Vagina (tissue), 2 donors: ENCODE results near the gene CIROP.

Experiments
- CTCF ChIP-seq, 3 experiments: fragments of 450-650 bp in 2 of 3; fragments of 200-600 bp in 1 of 3; sonication (generic) in 1 of 3; IDR thresholded peaks; one replicate each; pipeline ENCODE4 v1.5.1; 2017 to 2019; ENCODE audit warnings: antibody characterized with exemption in 3 of 3, mild to moderate bottlenecking in 2 of 3, moderate library complexity in 2 of 3
- POLR2A ChIP-seq, 2 donors: fragments of 450-650 bp; IDR thresholded peaks; one replicate each; pipeline ENCODE4 v1.6.1; 2017; ENCODE audit warnings: antibody characterized with exemption in 2 of 2, mild to moderate bottlenecking in 2 of 2, moderate library complexity in 2 of 2
- POLR2AphosphoS5 ChIP-seq, 2 donors: sonication (generic); formaldehyde crosslinking; IDR thresholded peaks; one replicate each; pipeline ENCODE4 v1.9.0; 2017; ENCODE audit warnings: antibody characterized with exemption in 2 of 2, mild to moderate bottlenecking in 2 of 2, low read depth in 1 of 2; ENCODE audit not compliant: insufficient read depth in 1 of 2

- TF ChIP-seq CTCF (IDR thresholded peaks at IDR 0.05) = no peak
- TF ChIP-seq POLR2A (IDR thresholded peaks at IDR 0.05) = no peak
- no peak for TF ChIP-seq POLR2AphosphoS5 (IDR thresholded peaks at IDR 0.05; ENCODE audit: insufficient read depth in 1 of 2, low read depth in 1 of 2)
Observed at GRCh38 chr14:23071921-23072539, 32.8 kb downstream of the CIROP start.
